NCI-H774 (cell line): ENCODE results near the gene DTD1.
A peak's percentile ranks its signal among the peaks of the same experiment; 100 is the strongest.

ENCODE experiments used
- DNase-seq: peaks from one replicate; lab custom pipeline; 2025; lab: John Stamatoyannopoulos, UW

DTD1 gene

GRCh38 chr20:18663932-18664331 lies 76.1 kb downstream of the DTD1 start:
- no peak for DNase-seq

GRCh38 chr20:18665135-18665534 lies 77.3 kb downstream of the DTD1 start:
- DNase-seq = no peak

- peak; percentile 20 for DNase-seq
Measured at GRCh38 chr20:18666803-18667415, 79.1 kb downstream of the DTD1 start.

- no peak for DNase-seq
Measured at GRCh38 chr20:18669241-18670019, 81.6 kb downstream of the DTD1 start.

GRCh38 chr20:18671203-18671710 lies 83.4 kb downstream of the DTD1 start:
- no peak for DNase-seq

GRCh38 chr20:18672834-18673233 lies 85.0 kb downstream of the DTD1 start:
- no peak for DNase-seq

GRCh38 chr20:18676396-18676795 lies 88.5 kb downstream of the DTD1 start:
- DNase-seq = no peak

- DNase-seq = no peak
Measured at GRCh38 chr20:18677126-18677525, 89.3 kb downstream of the DTD1 start.

GRCh38 chr20:18678549-18679419 lies 90.9 kb downstream of the DTD1 start:
- peak; percentile 54 for DNase-seq

- no peak for DNase-seq
Measured at GRCh38 chr20:18683839-18684238, 96.0 kb downstream of the DTD1 start.

GRCh38 chr20:18684775-18685174 lies 96.9 kb downstream of the DTD1 start:
- DNase-seq = no peak

- no peak for DNase-seq
Measured at GRCh38 chr20:18685406-18685805, 97.6 kb downstream of the DTD1 start.

- DNase-seq = no peak
Measured at GRCh38 chr20:18686696-18687095, 98.8 kb downstream of the DTD1 start.

GRCh38 chr20:18688676-18689075 lies 100.8 kb downstream of the DTD1 start:
- DNase-seq = no peak

- DNase-seq = no peak
Measured at GRCh38 chr20:18689557-18689956, 101.7 kb downstream of the DTD1 start.

- DNase-seq = no peak
Measured at GRCh38 chr20:18692447-18692846, 104.6 kb downstream of the DTD1 start.

GRCh38 chr20:18694071-18694470 lies 106.2 kb downstream of the DTD1 start:
- DNase-seq = no peak

GRCh38 chr20:18695175-18695574 lies 107.3 kb downstream of the DTD1 start:
- DNase-seq = no peak

- no peak for DNase-seq
Measured at GRCh38 chr20:18698735-18699380, 111.0 kb downstream of the DTD1 start.

- DNase-seq = no peak
Measured at GRCh38 chr20:18701969-18702368, 114.1 kb downstream of the DTD1 start.

- no peak for DNase-seq
Measured at GRCh38 chr20:18702736-18703135, 114.9 kb downstream of the DTD1 start.

GRCh38 chr20:18705490-18705889 lies 117.6 kb downstream of the DTD1 start:
- DNase-seq = no peak
